Prostate gland (tissue), 2 donors: Measurements from ENCODE around the gene USP10.

ENCODE experiments used
- CTCF ChIP-seq, 4 experiments: fragments of 200-600 bp in 2 of 4; fragments of 450-650 bp in 2 of 4; sonication (generic) in 2 of 4; IDR thresholded peaks; 1 replicate in 3 of 4; 2 replicates in 1 of 4; pipeline ENCODE4 v1.5.1; 2016 to 2019; ENCODE audit warnings: antibody characterized with exemption in 4 of 4, mild to moderate bottlenecking in 2 of 4, moderate library complexity in 2 of 4
- POLR2A ChIP-seq: fragments of 450-650 bp; IDR thresholded peaks from one replicate; pipeline ENCODE4 v1.6.1; 2016; ENCODE audit warnings: antibody characterized with exemption, mild to moderate bottlenecking

GRCh38 chr16:84756830-84757229 is 57.0 kb downstream of the USP10 start:
- TF ChIP-seq CTCF (IDR thresholded peaks at IDR 0.05) = no peak
- no peak for TF ChIP-seq POLR2A
